Gastroesophageal sphincter (tissue), 4 donors: ENCODE measurements around the gene KRTAP10-2. TPM values are rescaled to one million over a fixed set of nuclear protein-coding genes. Genes with fewer than 3 reads are reported as not detected.
"Not testable (repeated sequence)": the region's sequence is repeated elsewhere in the genome, so short reads cannot be mapped to it uniquely, and the experiment has no call there.

Experiments
- ATAC-seq: fragments of 150-250 bp; one replicate; pipeline ENCODE4 v1.9.1; 2016; ENCODE audit warnings: mild to moderate bottlenecking, moderate library complexity
- H3K27ac ChIP-seq, 4 donors: fragments of 200-600 bp; sonication (generic) in 3 of 4; 1 replicate in 3 of 4; 2 replicates in 1 of 4; pipeline ENCODE4 v1.5.1; 2016 to 2019
- H3K27me3 ChIP-seq: fragments of 200-600 bp; sonication (generic); one replicate; pipeline ENCODE4 v1.5.1; 2019
- H3K36me3 ChIP-seq, 2 donors: fragments of 200-600 bp; sonication (generic); one replicate each; pipeline ENCODE4 v1.5.1; 2019; ENCODE audit warnings: control low read depth in 1 of 2
- H3K4me1 ChIP-seq, 3 donors: fragments of 200-600 bp; sonication (generic); 1 replicate in 2 of 3; 2 replicates in 1 of 3; pipeline ENCODE4 v1.5.1; 2016 to 2019; ENCODE audit warnings: control low read depth in 2 of 3
- H3K4me3 ChIP-seq, 2 donors: fragments of 200-600 bp; sonication (generic); one replicate each; pipeline ENCODE4 v1.5.1; 2019; ENCODE audit warnings: mild to moderate bottlenecking in 1 of 2, moderate library complexity in 1 of 2
- H3K9me3 ChIP-seq, 3 donors: fragments of 200-600 bp; sonication (generic); one replicate each; pipeline ENCODE4 v1.5.1; 2017 to 2019; ENCODE audit warnings: control low read depth in 2 of 3
- CTCF ChIP-seq, 4 experiments: fragments of 200-600 bp in 2 of 4; fragments of 450-650 bp in 2 of 4; sonication (generic) in 1 of 4; IDR thresholded peaks; one replicate each; pipeline ENCODE4 v1.5.1; 2017 to 2019; ENCODE audit warnings: antibody characterized with exemption in 4 of 4, mild to moderate bottlenecking in 2 of 4, moderate library complexity in 2 of 4
- EP300 ChIP-seq: sonication (generic); formaldehyde crosslinking; IDR thresholded peaks from one replicate; pipeline ENCODE4 v1.6.1; 2017; ENCODE audit warnings: antibody characterized with exemption, mild to moderate bottlenecking
- POLR2A ChIP-seq, 2 donors: fragments of 450-650 bp; IDR thresholded peaks; one replicate each; pipeline ENCODE4 v1.6.1; 2017; ENCODE audit warnings: antibody characterized with exemption in 2 of 2, mild to moderate bottlenecking in 2 of 2, moderate library complexity in 1 of 2
- POLR2AphosphoS5 ChIP-seq: sonication (generic); formaldehyde crosslinking; IDR thresholded peaks from one replicate; pipeline ENCODE4 v1.6.1; 2017; ENCODE audit warnings: antibody characterized with exemption
- WGBS, 2 donors: methylation state at CpG; one replicate each; pipeline ENCODE4 v1.1.5; 2018; ENCODE audit warnings: low coverage in 1 of 2; 5-methylcytosine and 5-hydroxymethylcytosine counted together
- total RNA-seq, 4 donors: library from RNA; depleted of rRNA; stranded (reverse); fragments of >200 nt; gene quantifications; one replicate each; pipeline ENCODE4 v1.1.0, GENCODE V29; 2016

The KRTAP10-2 gene
- not detected for total RNA-seq

GRCh38 chr21:44551340-44551961 is at the start of gene KRTAP10-2:
Gene KRTAP10-2, minus strand, starts transcription at chr21:44551505. Its CDS starts 47 bp downstream, at chr21:44551458.
- WGBS, 2 donors: no CpG with 5 or more reads among the region's 17 CpGs
- Histone ChIP-seq H3K27me3 (peaks cover 68% of the 10 kb centered on the region), H3K4me1 (no peaks in the 10 kb centered on the region), H3K27ac (no peak within 1 kb of the TSS), H3K4me3 (no peak within 1 kb of the TSS), H3K9me3 (peaks cover 0 to 18% (median 0%) of the 10 kb centered on the region in 3 donors), H3K36me3 (no peaks in the 10 kb centered on the region)
- no peak for ATAC-seq
- no peak for TF ChIP-seq EP300
- no peak for TF ChIP-seq CTCF (IDR thresholded peaks at IDR 0.05)
- TF ChIP-seq POLR2A (IDR thresholded peaks at IDR 0.05): no peak
- no peak for TF ChIP-seq POLR2AphosphoS5

GRCh38 chr21:44601091-44601490 is 49.8 kb upstream of the KRTAP10-2 start:
- not testable (repeated sequence) for ATAC-seq, H3K4me1 ChIP-seq, H3K27ac ChIP-seq, H3K36me3 ChIP-seq, H3K4me3 ChIP-seq
- Histone ChIP-seq H3K27me3 (peaks cover 77% of the 10 kb centered on the region), H3K9me3 (peaks cover 0 to 12% (median 0%) of the 10 kb centered on the region in 3 donors)
- 60 to 80% methylated on average over 1 to 2 of the region's 10 CpGs for WGBS, 2 donors

GRCh38 chr21:44600118-44600978 is 49.0 kb upstream of the KRTAP10-2 start, which contains the start of gene KRTAP10-7:
Gene KRTAP10-7, plus strand, starts transcription at chr21:44600597. Its CDS starts 25 bp downstream, at chr21:44600622.
- WGBS, 2 donors: 77 to 83% methylated on average over 5 of the region's 23 CpGs
- not testable (repeated sequence) for ATAC-seq

GRCh38 chr21:44599264-44600029 is 48.1 kb upstream of the KRTAP10-2 start:
- no peak overlapping the region for H3K27ac ChIP-seq
- peaks cover 0 to 12% (median 0%) of the 10 kb centered on the region in 3 donors for H3K9me3 ChIP-seq
- peaks cover 76% of the 10 kb centered on the region for H3K27me3 ChIP-seq
- H3K4me3 ChIP-seq: no peak overlapping the region
- ATAC-seq: no peak
- no peak for TF ChIP-seq EP300
- no peak for TF ChIP-seq CTCF (IDR thresholded peaks at IDR 0.05)
- no peak for TF ChIP-seq POLR2AphosphoS5
- no peak for TF ChIP-seq POLR2A (IDR thresholded peaks at IDR 0.05)
- H3K4me1 ChIP-seq: no peaks in the 10 kb centered on the region
- WGBS, 2 donors: 73 to 93% methylated on average over 5 to 6 of the region's 8 CpGs
- no peaks in the 10 kb centered on the region for H3K36me3 ChIP-seq

More at GRCh38 chr21:44600118-44600978, 49.0 kb upstream of the KRTAP10-2 start, which contains the start of gene KRTAP10-7:
- Histone ChIP-seq H3K27me3 (peaks cover 78% of the 10 kb centered on the region), H3K9me3 (peaks cover 0 to 12% (median 0%) of the 10 kb centered on the region in 3 donors)
- H3K4me3 ChIP-seq, H3K4me1 ChIP-seq, H3K36me3 ChIP-seq, H3K27ac ChIP-seq: not testable (repeated sequence)

GRCh38 chr21:44598061-44598460 is 46.8 kb upstream of the KRTAP10-2 start:
- no peaks in the 10 kb centered on the region for H3K4me1 ChIP-seq
- H3K27ac ChIP-seq: no peak overlapping the region
- H3K36me3 ChIP-seq: no peaks in the 10 kb centered on the region
- H3K4me3 ChIP-seq: no peak overlapping the region
- peaks cover 67% of the 10 kb centered on the region for H3K27me3 ChIP-seq
- no peak for ATAC-seq
- peaks cover 0 to 12% (median 0%) of the 10 kb centered on the region in 3 donors for H3K9me3 ChIP-seq
- TF ChIP-seq POLR2A (IDR thresholded peaks at IDR 0.05) (no peak), POLR2AphosphoS5 (no peak), EP300 (no peak), CTCF (IDR thresholded peaks at IDR 0.05) (no peak)
- 67 to 71% methylated on average over 6 to 11 of the region's 11 CpGs for WGBS, 2 donors
